Activated CD4-positive, alpha-beta T cell treated with anti-CD3 and anti-CD28 coated beads for 36 hours (primary cell): ENCODE measurements around the gene SPATA25. TPM values are rescaled to one million over a fixed set of nuclear protein-coding genes. Genes with fewer than 3 reads are reported as not detected.

Experiments
- ATAC-seq: fragments of 200-7000 bp; cut with Tn5 transposase; one replicate; pipeline ENCODE4 v1.10.0; 2021; ENCODE audit warnings: mild to moderate bottlenecking, moderate library complexity
- CTCF ChIA-PET: fragments of 350-600 bp; sonication (Branson Sonifier 250); formaldehyde crosslinking; loops from one replicate; lab custom pipeline; 2021; ENCODE audit warnings: antibody characterized with exemption; lab: Charles Lee
- POLR2A ChIA-PET: fragments of 350-600 bp; sonication (Branson Sonifier 250); formaldehyde crosslinking; loops from one replicate; lab custom pipeline; 2021; ENCODE audit warnings: antibody characterized with exemption, inconsistent platforms; lab: Charles Lee
- DNase-seq: peaks from one replicate; pipeline ENCODE4 v3.0.0-alpha.2; 2020
- H3K27ac Mint-ChIP-seq: one replicate; pipeline ENCODE4 v1.8.0; 2021; ENCODE audit warnings: mixed read lengths
- H3K27me3 Mint-ChIP-seq: one replicate; pipeline ENCODE4 v1.8.0; 2021; ENCODE audit warnings: mixed read lengths
- H3K36me3 Mint-ChIP-seq: one replicate; pipeline ENCODE4 v1.8.0; 2021; ENCODE audit warnings: low read depth, mixed read lengths
- H3K4me1 Mint-ChIP-seq: one replicate; pipeline ENCODE4 v1.8.0; 2021; ENCODE audit warnings: mixed read lengths
- H3K4me3 Mint-ChIP-seq: one replicate; pipeline ENCODE4 v1.8.0; 2021; ENCODE audit warnings: mild to moderate bottlenecking, moderate library complexity, mixed read lengths
- H3K9me3 Mint-ChIP-seq: one replicate; pipeline ENCODE4 v1.8.0; 2021; ENCODE audit warnings: low read depth, mixed read lengths
- intact Hi-C, 2 experiments: fragments of 100-400 bp; cut with DNase I in 1 of 2; cut with micrococcal nuclease in 1 of 2; formaldehyde crosslinking; loops; one replicate each; pipeline versions ENCODE4 v1.14.2 to v1.15.1; 2022 to 2024; cut with DNase I, micrococcal nuclease
- total RNA-seq, 2 experiments: library from RNA; stranded (reverse); gene quantifications; one replicate each; pipeline ENCODE4 v1.2.3, GENCODE V29; 2021

SPATA25 gene
- total RNA-seq, 2 experiments from 2014 or later: 0.66 to 1.0 TPM

DNA sequence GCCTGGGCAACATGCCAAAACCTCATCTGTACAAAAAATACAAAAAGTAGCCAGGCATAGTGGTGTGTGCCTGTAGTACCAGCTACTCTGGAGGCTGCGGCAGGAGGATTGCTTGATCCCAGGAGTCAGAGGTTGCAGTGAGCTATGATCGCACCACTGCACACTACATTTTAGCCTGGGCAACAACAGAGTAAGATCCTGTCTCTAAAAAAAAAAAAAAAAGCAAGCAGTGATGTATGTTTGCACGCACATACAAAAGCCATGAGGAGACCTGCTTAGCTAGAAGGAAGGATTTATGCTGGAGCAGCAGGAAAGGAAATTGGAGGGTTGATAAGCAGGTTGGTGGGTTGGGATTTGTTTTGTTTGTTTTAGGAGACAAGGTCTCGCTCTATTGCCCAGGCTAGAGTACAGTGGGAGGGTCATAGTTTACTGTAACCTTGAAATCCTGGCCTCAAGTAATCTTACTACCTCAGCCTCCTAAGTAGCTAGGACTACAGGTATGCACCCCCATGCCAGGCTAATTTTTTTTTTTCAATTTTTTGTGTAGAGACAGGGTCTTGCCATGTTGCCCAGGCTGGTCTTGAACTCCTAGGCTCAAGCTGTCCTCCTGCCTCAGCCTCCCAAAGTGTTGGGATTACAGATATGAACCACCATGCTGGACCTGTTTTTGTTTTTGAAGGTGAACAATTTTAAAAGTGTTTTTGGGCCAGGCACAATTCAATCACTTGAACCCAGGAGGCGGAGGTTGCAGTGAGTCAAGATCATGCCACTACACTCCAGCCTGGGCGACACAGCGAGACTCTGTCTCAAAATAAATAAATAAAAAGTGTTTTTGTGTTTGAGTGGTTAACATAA, 26.0 kb downstream of the SPATA25 start:
- H3K27ac Mint-ChIP-seq: no peak overlapping the region
- H3K9me3 Mint-ChIP-seq: no peaks in the 10 kb centered on the region
- ChIA-PET CTCF (no interaction called here), POLR2A (interaction anchor here (0.7 kb wide), 1 partner anchor 63 kb away, joined by 6 read pairs; no protein-coding TSS in a partner anchor)
- H3K36me3 Mint-ChIP-seq: no peaks in the 10 kb centered on the region
- intact Hi-C loops: no loop called here
- ATAC-seq (no peak), DNase-seq (no peak)
- H3K4me3 Mint-ChIP-seq: no peak overlapping the region
- H3K4me1 Mint-ChIP-seq: peaks cover 17% of the 10 kb centered on the region
- H3K27me3 Mint-ChIP-seq: no peaks in the 10 kb centered on the region

DNA sequence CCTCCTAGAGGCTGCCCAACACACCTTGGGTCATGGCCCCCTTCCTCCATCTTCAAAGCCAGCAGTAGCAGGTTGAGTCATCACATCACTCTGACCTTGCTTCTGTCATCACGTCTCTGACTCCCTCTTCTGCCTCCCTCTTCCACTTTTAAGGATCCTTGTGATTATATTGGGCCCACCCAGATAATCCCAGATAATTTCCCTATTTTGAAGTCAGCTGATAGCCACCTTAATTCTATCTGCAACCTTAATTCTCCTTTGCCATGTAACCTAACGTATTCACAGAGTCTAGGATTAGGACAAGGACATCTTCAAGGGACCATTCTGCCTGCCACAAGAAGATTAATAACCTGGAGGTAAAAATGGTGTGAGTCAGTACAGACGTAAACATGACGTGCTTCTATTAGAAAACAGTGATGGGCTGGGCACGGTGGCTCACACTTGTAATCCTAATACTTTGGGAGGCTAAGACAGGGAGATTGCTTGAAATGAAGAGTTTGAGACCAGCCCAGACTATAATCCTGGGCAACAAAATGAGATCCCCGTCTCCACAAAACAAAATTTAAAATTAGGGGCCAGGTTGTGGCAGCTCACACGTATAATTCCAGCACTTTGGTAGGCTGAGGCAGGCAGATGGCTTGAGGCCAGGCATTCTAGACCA, 26.7 kb downstream of the SPATA25 start:
- DNase-seq (no peak), ATAC-seq (no peak)
- Mint-ChIP-seq H3K9me3 (no peaks in the 10 kb centered on the region), H3K4me3 (no peak overlapping the region), H3K4me1 (peaks cover 24% of the 10 kb centered on the region), H3K27me3 (no peaks in the 10 kb centered on the region), H3K27ac (no peak overlapping the region), H3K36me3 (no peaks in the 10 kb centered on the region)
- intact Hi-C loops: no loop called here
- POLR2A ChIA-PET: interaction anchor here (0.7 kb wide), 1 partner anchor 63 kb away, joined by 6 read pairs; no protein-coding TSS in a partner anchor
- CTCF ChIA-PET: interaction anchor here (0.5 kb wide), 1 partner anchor 9 kb away, joined by 4 read pairs; no protein-coding TSS in a partner anchor

DNA sequence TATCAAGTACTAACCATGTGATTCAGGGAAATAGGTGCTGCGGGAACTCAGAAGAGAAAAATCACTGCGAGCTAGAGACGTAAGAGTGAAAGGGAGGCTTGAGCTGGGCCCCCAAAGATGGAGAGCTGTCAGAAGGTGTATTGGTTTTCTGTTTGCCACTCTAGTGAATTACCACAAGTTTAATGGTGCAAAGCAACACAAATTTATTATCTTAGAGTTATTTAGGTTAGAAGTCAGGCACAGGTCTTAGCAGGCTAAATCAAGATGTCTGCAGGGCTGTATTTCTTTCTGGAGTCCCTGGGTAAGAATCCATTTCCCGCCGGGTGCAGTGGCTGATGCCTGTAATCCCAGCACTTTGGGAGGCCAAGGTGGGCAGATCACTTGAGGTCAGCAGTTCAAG, 27.5 kb downstream of the SPATA25 start:
- Mint-ChIP-seq H3K4me1 (peaks cover 28% of the 10 kb centered on the region), H3K36me3 (no peaks in the 10 kb centered on the region), H3K27ac (no peak overlapping the region), H3K27me3 (no peaks in the 10 kb centered on the region), H3K9me3 (no peaks in the 10 kb centered on the region), H3K4me3 (no peak overlapping the region)
- ChIA-PET POLR2A (no interaction called here), CTCF (interaction anchor here (1.9 kb wide), 1 partner anchor 30 kb away, joined by 6 read pairs; no protein-coding TSS in a partner anchor)
- DNase-seq (no peak), ATAC-seq (no peak)
- intact Hi-C loops: no loop called here

DNA sequence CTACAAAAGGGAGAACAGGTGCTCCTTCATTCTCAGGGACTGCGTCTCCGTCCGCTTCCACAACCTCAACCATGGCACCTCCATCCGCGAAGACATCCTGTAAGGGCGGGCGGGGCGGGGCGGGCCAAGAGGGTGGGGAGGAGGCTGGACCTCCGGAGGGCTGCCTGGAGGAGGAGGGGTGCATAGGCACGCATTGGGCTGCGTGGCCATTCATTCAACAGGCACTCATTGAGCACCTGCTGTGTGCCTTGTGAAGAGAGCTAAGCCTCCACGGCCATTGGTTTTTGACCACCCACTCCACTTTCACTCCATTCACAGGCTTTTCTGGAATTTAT, 29.6 kb downstream of the SPATA25 start:
- intact Hi-C loops: loop anchor here (1.0 to 2.0 kb wide), 9 partner anchors 23 to 231 kb away; partner anchors contain the start of genes CTSA (in 2 of the 2), NEURL2 (in 2 of the 2), ZNF335 (in 2 of the 2) and ZSWIM1 (in 2 of the 2)
- peak; percentile 73 for DNase-seq
- H3K4me3 Mint-ChIP-seq: peak overlapping the region; percentile 93
- peaks cover 5% of the 10 kb centered on the region for H3K36me3 Mint-ChIP-seq
- H3K9me3 Mint-ChIP-seq: no peaks in the 10 kb centered on the region
- no peaks in the 10 kb centered on the region for H3K27me3 Mint-ChIP-seq
- peak; percentile 50 for ATAC-seq
- H3K27ac Mint-ChIP-seq: peak overlapping the region; percentile 99
- ChIA-PET POLR2A (interaction anchor here (0.9 to 1.2 kb wide), 5 partner anchors 23 to 114 kb away, joined by 3 to 4 read pairs (median 3); partner anchors contain the start of genes ZNF335 and ZSWIM1), CTCF (interaction anchor here (0.9 to 1.9 kb wide), 2 partner anchors 32 to 88 kb away, joined by 3 to 6 read pairs; no protein-coding TSS in a partner anchor)
- H3K4me1 Mint-ChIP-seq: peaks cover 38% of the 10 kb centered on the region

DNA sequence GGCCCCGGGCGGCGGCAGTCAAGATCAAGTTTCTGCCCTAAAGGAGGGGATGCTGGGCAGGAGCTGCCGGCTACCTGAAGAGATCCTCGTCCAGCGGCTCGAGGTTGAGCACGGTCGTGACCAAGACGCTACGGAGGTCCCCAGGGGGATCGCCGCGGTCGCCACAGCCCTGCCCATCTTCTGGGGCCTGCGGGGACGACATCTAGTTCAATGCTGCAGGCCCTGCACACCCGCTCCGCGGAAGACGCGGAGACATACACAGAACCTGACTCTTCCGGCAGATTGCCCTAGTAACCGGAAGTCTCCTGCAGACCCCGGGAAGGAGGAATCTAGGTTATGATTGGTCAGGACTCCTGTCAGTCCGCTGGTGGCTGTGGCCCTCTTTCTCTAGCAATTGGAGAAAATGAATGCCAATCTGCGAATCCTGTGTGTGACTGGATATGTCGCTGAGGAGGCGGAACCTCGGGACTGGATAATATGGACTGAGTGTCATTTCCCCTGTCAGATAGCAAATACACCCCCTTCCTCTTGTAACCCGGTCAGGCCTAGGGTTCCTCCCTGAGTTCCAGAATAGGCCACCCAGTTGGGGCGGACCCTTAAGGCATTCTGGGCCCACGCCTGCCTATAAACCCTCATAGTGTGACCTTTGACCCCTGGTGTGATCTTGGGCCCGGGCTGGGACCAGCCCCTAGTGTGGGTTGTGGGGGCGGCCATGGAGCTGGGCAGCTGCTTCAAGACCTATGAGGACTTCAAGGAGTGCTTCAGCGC, 30.1 kb downstream of the SPATA25 start, which contains the start of the genes ACOT8 and ZSWIM3:
Gene ACOT8 (minus strand): TSS at position 279 of the 768 bp plus-strand sequence. CDS start 77 bp downstream, at position 202.
Gene ZSWIM3 (plus strand): TSS at position 501 of the 768 bp plus-strand sequence. CDS start 212 bp downstream, at position 713.
- intact Hi-C loops: loop anchor here (1.0 to 2.0 kb wide), 9 partner anchors 24 to 232 kb away; partner anchors contain the start of genes CTSA (in 2 of the 2), NEURL2 (in 2 of the 2), ZNF335 (in 2 of the 2) and ZSWIM1 (in 2 of the 2)
- Mint-ChIP-seq H3K4me3 (peak within 1 kb of the TSS; percentile 93), H3K9me3 (no peaks in the 10 kb centered on the region), H3K27ac (peak within 1 kb of the TSS; percentile 99), H3K36me3 (peaks cover 7% of the 10 kb centered on the region), H3K27me3 (no peaks in the 10 kb centered on the region), H3K4me1 (peaks cover 38% of the 10 kb centered on the region)
- ChIA-PET CTCF (interaction anchor here (0.7 to 1.7 kb wide), 4 partner anchors 25 to 113 kb away, joined by 3 to 6 read pairs (median 4); no protein-coding TSS in a partner anchor), POLR2A (interaction anchor here (0.9 to 1.4 kb wide), 7 partner anchors 23 to 114 kb away, joined by 3 to 4 read pairs (median 3); partner anchors contain the start of genes PCIF1, ZNF335 and ZSWIM1)
- peak; percentile 95 for DNase-seq
- peak; percentile 97 for ATAC-seq

DNA sequence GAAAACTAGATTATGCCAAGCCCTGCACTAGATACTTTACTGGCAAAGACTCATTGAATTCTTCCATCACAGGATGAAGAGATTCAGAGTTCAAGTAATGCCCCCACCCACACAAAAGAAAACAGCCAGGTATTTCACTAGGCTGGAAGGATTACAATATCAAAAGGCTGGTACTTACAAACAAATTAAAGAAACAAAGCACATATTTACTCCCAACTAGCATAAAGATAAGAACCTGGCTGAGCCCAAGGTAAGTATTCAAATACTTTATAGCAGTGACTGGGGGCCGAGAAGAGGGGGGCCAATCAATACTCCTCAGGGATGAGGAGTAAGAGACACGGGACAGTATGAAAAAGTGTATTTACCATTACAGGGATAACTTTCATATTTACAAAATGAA, 33.9 kb downstream of the SPATA25 start:
- H3K9me3 Mint-ChIP-seq: no peaks in the 10 kb centered on the region
- H3K27ac Mint-ChIP-seq: no peak overlapping the region
- no peaks in the 10 kb centered on the region for H3K27me3 Mint-ChIP-seq
- CTCF ChIA-PET: interaction anchor here (0.8 to 1.3 kb wide), 2 partner anchors 29 to 134 kb away, joined by 3 read pairs; no protein-coding TSS in a partner anchor
- peaks cover 15% of the 10 kb centered on the region for H3K36me3 Mint-ChIP-seq
- ATAC-seq: no peak
- POLR2A ChIA-PET: no interaction called here
- H3K4me1 Mint-ChIP-seq: peaks cover 29% of the 10 kb centered on the region
- no peak for DNase-seq
- intact Hi-C loops: no loop called here
- H3K4me3 Mint-ChIP-seq: no peak overlapping the region

DNA sequence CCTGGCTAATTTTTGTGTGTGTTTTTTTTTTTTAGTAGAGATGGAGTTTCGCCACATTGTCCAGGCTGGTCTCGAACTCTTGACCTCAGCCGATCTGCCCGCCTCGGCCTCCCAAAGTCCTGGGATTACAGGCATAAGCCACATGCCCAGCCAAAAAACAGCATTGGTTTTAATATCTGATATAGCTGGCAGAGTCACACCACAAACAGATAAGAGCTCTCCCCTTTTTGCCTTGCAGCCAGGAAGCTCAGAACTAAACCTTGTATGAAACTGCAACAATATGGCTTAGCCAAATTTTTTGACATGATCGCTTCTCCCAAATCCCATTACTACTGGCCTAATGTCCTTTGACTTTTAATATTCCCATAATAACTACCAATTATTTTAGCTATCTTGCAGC, 35.1 kb downstream of the SPATA25 start:
- no peak overlapping the region for H3K27ac Mint-ChIP-seq
- no peaks in the 10 kb centered on the region for H3K9me3 Mint-ChIP-seq
- no peak for DNase-seq
- H3K4me3 Mint-ChIP-seq: no peak overlapping the region
- peaks cover 20% of the 10 kb centered on the region for H3K36me3 Mint-ChIP-seq
- H3K27me3 Mint-ChIP-seq: no peaks in the 10 kb centered on the region
- ATAC-seq: no peak
- intact Hi-C loops: no loop called here
- H3K4me1 Mint-ChIP-seq: peaks cover 22% of the 10 kb centered on the region
- ChIA-PET CTCF (interaction anchor here (0.6 to 1.3 kb wide), 5 partner anchors 20 to 118 kb away, joined by 3 to 4 read pairs (median 3); no protein-coding TSS in a partner anchor), POLR2A (no interaction called here)

DNA sequence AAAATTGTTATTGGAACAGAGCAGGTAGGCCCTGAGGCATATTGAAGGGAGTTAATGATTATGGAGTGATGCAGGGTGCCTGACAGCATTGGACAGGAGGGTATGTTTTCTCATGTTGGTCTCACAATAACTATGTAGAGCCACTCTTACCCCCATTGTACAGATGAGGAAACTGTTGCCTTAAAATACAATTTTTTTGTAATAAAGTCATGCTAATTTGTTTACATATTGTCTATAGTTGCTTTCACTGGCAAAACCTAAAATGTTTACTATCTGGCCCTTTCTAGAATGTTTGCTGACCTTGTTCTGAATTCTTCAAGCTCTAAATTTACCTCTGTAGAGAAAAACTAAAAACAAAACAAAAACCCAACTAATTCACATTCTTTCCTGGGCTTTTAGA, 35.9 kb downstream of the SPATA25 start:
- DNase-seq (no peak), ATAC-seq (no peak)
- Mint-ChIP-seq H3K27me3 (no peaks in the 10 kb centered on the region), H3K27ac (no peak overlapping the region), H3K9me3 (no peaks in the 10 kb centered on the region), H3K4me1 (peaks cover 21% of the 10 kb centered on the region), H3K4me3 (no peak overlapping the region), H3K36me3 (peaks cover 20% of the 10 kb centered on the region)
- ChIA-PET CTCF (interaction anchor here (1.3 kb wide), 1 partner anchor 37 kb away, joined by 3 read pairs; no protein-coding TSS in a partner anchor), POLR2A (no interaction called here)
- intact Hi-C loops: no loop called here

DNA sequence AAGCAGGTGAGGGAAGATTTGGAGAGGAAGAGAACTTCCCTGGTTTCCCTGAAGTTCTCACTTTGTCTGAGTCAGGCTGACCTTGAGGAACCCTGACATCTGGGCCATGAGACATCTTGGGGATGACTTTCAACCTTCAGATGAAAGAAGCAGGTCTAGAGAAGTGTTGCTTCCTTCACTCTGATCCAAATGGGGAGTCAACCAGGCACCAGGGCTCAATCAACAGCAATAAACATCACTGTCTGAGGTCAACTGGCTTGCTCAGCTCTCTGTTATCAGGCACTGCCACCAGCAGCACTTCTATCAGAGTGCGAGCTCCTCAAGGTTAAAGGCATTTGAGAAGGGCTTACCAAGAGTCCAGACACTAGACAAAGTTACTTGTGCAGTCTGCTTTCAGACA, 36.5 kb downstream of the SPATA25 start:
- Mint-ChIP-seq H3K9me3 (no peaks in the 10 kb centered on the region), H3K27ac (no peak overlapping the region), H3K4me3 (no peak overlapping the region), H3K4me1 (peaks cover 16% of the 10 kb centered on the region), H3K27me3 (no peaks in the 10 kb centered on the region), H3K36me3 (peaks cover 20% of the 10 kb centered on the region)
- ATAC-seq (no peak), DNase-seq (no peak)
- intact Hi-C loops: no loop called here
- POLR2A ChIA-PET: interaction anchor here (0.6 kb wide), 1 partner anchor 34 kb away, joined by 3 read pairs; no protein-coding TSS in a partner anchor
- CTCF ChIA-PET: interaction anchor here (1.3 kb wide), 1 partner anchor 38 kb away, joined by 3 read pairs; no protein-coding TSS in a partner anchor

DNA sequence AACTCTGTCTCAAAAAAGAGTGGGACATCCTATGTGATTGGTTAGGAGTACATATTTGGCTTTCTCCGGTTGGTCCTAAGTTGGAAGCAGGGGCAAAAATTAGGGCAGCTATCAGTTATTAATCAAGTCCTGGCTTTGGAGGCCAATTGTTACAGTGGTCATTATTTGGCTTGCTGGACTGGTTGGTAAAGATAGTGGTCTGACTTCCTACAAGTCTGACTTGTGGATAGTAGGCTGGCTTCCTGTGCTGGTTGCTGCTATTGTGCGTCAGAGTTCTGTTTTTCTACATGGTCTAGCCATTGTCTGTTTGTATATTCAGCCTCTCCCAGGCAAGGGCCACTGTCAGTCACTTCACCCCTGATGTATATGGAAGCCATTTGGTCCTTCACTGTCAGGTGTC, 37.2 kb downstream of the SPATA25 start:
- Mint-ChIP-seq H3K9me3 (no peaks in the 10 kb centered on the region), H3K4me1 (peaks cover 12% of the 10 kb centered on the region), H3K27ac (no peak overlapping the region), H3K27me3 (no peaks in the 10 kb centered on the region), H3K4me3 (no peak overlapping the region), H3K36me3 (peaks cover 23% of the 10 kb centered on the region)
- POLR2A ChIA-PET: no interaction called here
- CTCF ChIA-PET: interaction anchor here (0.7 to 0.8 kb wide), 3 partner anchors 12 to 394 kb away, joined by 3 read pairs; no protein-coding TSS in a partner anchor
- intact Hi-C loops: no loop called here
- no peak for DNase-seq
- no peak for ATAC-seq
